Ovary (tissue), 3 donors: ENCODE data around the gene CYB5A.

Experiments
- EP300 ChIP-seq: sonication (generic); formaldehyde crosslinking; IDR thresholded peaks from one replicate; pipeline ENCODE4 v1.6.1; 2017; ENCODE audit warnings: antibody characterized with exemption
- TF ChIP-seq, protein P1 (sequence below), 3 donors: fragments of 450-650 bp in 2 of 3; fragments of 200-600 bp in 1 of 3; IDR thresholded peaks; one replicate each; pipeline versions ENCODE4 v1.5.1 to v1.8.0; 2016 to 2022; ENCODE audit warnings: antibody characterized with exemption in 3 of 3, mild to moderate bottlenecking in 1 of 3
- donor health status: DM: no; HTN: no; CAD: no.

DNA sequence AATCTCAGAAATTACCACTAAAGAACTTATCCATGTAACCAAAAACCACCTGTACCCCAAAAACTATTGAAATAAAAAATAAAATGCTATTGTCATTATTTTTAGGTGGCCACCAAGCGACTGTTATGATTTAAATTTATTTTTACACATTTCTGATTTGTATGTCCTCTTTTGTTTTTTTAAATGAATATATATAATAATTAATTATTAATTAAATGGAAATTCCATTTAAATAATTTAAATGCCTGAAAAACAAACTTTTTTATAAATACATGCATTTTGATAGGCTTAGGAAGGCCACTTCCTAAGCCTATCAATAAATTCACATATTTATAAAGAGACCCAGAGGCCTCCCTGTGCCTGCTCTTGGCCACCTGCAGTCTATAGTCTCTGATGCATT lies 52.2 kb downstream of the CYB5A start:
- TF ChIP-seq, protein P1, sequence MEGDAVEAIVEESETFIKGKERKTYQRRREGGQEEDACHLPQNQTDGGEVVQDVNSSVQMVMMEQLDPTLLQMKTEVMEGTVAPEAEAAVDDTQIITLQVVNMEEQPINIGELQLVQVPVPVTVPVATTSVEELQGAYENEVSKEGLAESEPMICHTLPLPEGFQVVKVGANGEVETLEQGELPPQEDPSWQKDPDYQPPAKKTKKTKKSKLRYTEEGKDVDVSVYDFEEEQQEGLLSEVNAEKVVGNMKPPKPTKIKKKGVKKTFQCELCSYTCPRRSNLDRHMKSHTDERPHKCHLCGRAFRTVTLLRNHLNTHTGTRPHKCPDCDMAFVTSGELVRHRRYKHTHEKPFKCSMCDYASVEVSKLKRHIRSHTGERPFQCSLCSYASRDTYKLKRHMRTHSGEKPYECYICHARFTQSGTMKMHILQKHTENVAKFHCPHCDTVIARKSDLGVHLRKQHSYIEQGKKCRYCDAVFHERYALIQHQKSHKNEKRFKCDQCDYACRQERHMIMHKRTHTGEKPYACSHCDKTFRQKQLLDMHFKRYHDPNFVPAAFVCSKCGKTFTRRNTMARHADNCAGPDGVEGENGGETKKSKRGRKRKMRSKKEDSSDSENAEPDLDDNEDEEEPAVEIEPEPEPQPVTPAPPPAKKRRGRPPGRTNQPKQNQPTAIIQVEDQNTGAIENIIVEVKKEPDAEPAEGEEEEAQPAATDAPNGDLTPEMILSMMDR (IDR thresholded peaks at IDR 0.05), result no peak
- TF ChIP-seq EP300, result no peak
